Parathyroid adenoma (tissue), 2 donors: Measurements from ENCODE around the gene CYP2E1.

Experiments used
- H2AFZ ChIP-seq: fragments of 300-600 bp; sonication (generic); one replicate; pipeline ENCODE4 v1.7.0; 2017; ENCODE audit warnings: antibody characterized with exemption, mild to moderate bottlenecking
- H3K27ac ChIP-seq: fragments of 300-600 bp; sonication (generic); one replicate; pipeline ENCODE4 v1.7.0; 2017
- H3K27me3 ChIP-seq: fragments of 300-600 bp; sonication (generic); one replicate; pipeline ENCODE4 v1.7.0; 2017; ENCODE audit warnings: low read length; ENCODE audit not compliant: control insufficient read depth, insufficient read depth
- H3K36me3 ChIP-seq: fragments of 300-600 bp; sonication (generic); one replicate; pipeline ENCODE4 v1.7.0; 2017; ENCODE audit warnings: low read length; ENCODE audit not compliant: control insufficient read depth, insufficient read depth
- H3K4me1 ChIP-seq: fragments of 300-600 bp; sonication (generic); one replicate; pipeline ENCODE4 v1.7.0; 2017; ENCODE audit warnings: control low read depth
- H3K4me2 ChIP-seq: fragments of 300-600 bp; sonication (generic); one replicate; pipeline ENCODE4 v1.7.0; 2017; ENCODE audit warnings: low read length
- H3K4me3 ChIP-seq: fragments of 300-600 bp; sonication (generic); one replicate; pipeline ENCODE4 v1.7.0; 2017; ENCODE audit warnings: low read depth, low read length
- H3K79me2 ChIP-seq: fragments of 300-600 bp; sonication (generic); one replicate; pipeline ENCODE4 v1.7.0; 2017; ENCODE audit warnings: control low read depth
- H3K9ac ChIP-seq: fragments of 300-600 bp; sonication (generic); one replicate; pipeline ENCODE4 v1.7.0; 2017; ENCODE audit warnings: mild to moderate bottlenecking
- H3K9me3 ChIP-seq: fragments of 300-600 bp; sonication (generic); one replicate; pipeline ENCODE4 v1.7.0; 2017; ENCODE audit warnings: low read length; ENCODE audit not compliant: control insufficient read depth
- TF ChIP-seq, protein P1 (sequence below): fragments of 300-600 bp; sonication (generic); IDR thresholded peaks from one replicate; pipeline ENCODE4 v1.7.0; 2017; ENCODE audit warnings: antibody characterized with exemption, mild to moderate bottlenecking
- donor health status: primary hyperparathyroidism.

The CYP2E1 gene

DNA sequence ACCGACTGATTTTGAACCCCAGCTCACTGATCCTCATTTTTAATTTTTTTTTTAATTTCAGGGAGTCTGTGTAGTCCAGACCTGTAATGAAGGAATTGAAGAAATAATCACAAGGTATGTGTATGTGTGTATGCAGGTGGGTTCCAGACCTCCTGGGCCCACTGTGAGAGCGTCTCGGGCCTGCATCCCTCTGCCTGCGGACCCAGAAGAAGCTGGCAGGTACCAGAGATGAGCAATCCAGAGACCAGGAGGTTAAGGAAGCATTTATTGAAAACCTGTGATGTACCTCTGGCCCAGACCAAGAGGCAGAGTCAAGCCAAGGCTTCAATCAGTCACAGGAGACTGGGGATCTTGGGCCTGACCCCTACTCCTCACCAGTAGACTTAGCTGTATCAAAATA, 27.4 kb downstream of the CYP2E1 start:
- H3K9ac ChIP-seq, result no peak overlapping the region
- H3K36me3 ChIP-seq, result no peaks in the 10 kb centered on the region
- no peak overlapping the region for H2AFZ ChIP-seq
- H3K4me1 ChIP-seq, result no peaks in the 10 kb centered on the region
- TF ChIP-seq, protein P1, sequence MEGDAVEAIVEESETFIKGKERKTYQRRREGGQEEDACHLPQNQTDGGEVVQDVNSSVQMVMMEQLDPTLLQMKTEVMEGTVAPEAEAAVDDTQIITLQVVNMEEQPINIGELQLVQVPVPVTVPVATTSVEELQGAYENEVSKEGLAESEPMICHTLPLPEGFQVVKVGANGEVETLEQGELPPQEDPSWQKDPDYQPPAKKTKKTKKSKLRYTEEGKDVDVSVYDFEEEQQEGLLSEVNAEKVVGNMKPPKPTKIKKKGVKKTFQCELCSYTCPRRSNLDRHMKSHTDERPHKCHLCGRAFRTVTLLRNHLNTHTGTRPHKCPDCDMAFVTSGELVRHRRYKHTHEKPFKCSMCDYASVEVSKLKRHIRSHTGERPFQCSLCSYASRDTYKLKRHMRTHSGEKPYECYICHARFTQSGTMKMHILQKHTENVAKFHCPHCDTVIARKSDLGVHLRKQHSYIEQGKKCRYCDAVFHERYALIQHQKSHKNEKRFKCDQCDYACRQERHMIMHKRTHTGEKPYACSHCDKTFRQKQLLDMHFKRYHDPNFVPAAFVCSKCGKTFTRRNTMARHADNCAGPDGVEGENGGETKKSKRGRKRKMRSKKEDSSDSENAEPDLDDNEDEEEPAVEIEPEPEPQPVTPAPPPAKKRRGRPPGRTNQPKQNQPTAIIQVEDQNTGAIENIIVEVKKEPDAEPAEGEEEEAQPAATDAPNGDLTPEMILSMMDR, result no peak
- H3K4me2 ChIP-seq, result no peak overlapping the region
- no peaks in the 10 kb centered on the region for H3K9me3 ChIP-seq
- no peaks in the 10 kb centered on the region for H3K27me3 ChIP-seq
- no peaks in the 10 kb centered on the region for H3K79me2 ChIP-seq
- H3K4me3 ChIP-seq, result no peak overlapping the region
- H3K27ac ChIP-seq, result no peak overlapping the region

GRCh38 chr10:133555521-133555920, 28.4 kb downstream of the CYP2E1 start:
- H3K4me3 ChIP-seq, result no peak overlapping the region

GRCh38 chr10:133557381-133557780, 30.2 kb downstream of the CYP2E1 start:
- no peaks in the 10 kb centered on the region for H3K36me3 ChIP-seq
- no peaks in the 10 kb centered on the region for H3K27me3 ChIP-seq
- H2AFZ ChIP-seq, result no peak overlapping the region
- H3K27ac ChIP-seq, result no peak overlapping the region
- H3K9ac ChIP-seq, result no peak overlapping the region
- no peaks in the 10 kb centered on the region for H3K4me1 ChIP-seq
- H3K79me2 ChIP-seq, result no peaks in the 10 kb centered on the region
- H3K4me2 ChIP-seq, result no peak overlapping the region
- no peaks in the 10 kb centered on the region for H3K9me3 ChIP-seq
- TF ChIP-seq, protein P1, result no peak
- no peak overlapping the region for H3K4me3 ChIP-seq

More at GRCh38 chr10:133555521-133555920, 28.4 kb downstream of the CYP2E1 start:
- Histone ChIP-seq H3K9ac (no peak overlapping the region), H3K4me1 (no peaks in the 10 kb centered on the region), H3K79me2 (no peaks in the 10 kb centered on the region), H3K27me3 (no peaks in the 10 kb centered on the region), H3K36me3 (no peaks in the 10 kb centered on the region), H3K27ac (no peak overlapping the region), H3K9me3 (no peaks in the 10 kb centered on the region), H3K4me2 (no peak overlapping the region), H2AFZ (no peak overlapping the region)
- TF ChIP-seq, protein P1, result no peak

- Histone ChIP-seq H3K27ac (no peak overlapping the region), H3K36me3 (no peaks in the 10 kb centered on the region), H3K4me1 (no peaks in the 10 kb centered on the region), H2AFZ (no peak overlapping the region), H3K9me3 (no peaks in the 10 kb centered on the region), H3K27me3 (no peaks in the 10 kb centered on the region), H3K4me2 (no peak overlapping the region), H3K9ac (no peak overlapping the region), H3K4me3 (no peak overlapping the region), H3K79me2 (no peaks in the 10 kb centered on the region)
- TF ChIP-seq, protein P1, result no peak
These were observed 32.1 kb downstream of the CYP2E1 start for GRCh38 chr10:133559216-133559615.

DNA sequence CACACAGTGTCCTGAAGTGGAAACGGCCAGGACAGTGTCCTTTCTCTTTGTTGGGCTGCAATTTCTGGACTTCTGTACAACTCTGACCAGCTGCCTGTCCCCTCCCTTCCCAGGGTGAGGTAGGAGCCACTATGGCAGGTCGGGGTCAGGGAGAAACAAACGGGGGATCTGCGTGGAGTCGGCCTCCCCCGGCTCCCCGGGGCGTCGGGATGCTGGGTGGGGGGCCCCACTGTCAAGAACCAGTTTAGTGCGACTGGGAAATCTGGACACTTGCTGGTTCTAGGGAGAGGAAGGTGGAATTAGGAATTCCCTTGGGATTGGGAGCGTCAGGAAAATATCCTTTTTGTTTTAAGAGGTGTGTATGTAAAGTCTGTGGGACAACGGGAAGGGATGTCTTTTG, 37.7 kb downstream of the CYP2E1 start:
- Histone ChIP-seq H3K9me3 (no peaks in the 10 kb centered on the region), H3K9ac (no peak overlapping the region), H3K4me2 (no peak overlapping the region), H3K27ac (no peak overlapping the region), H3K36me3 (no peaks in the 10 kb centered on the region), H3K4me1 (no peaks in the 10 kb centered on the region), H2AFZ (no peak overlapping the region), H3K79me2 (no peaks in the 10 kb centered on the region), H3K27me3 (no peaks in the 10 kb centered on the region), H3K4me3 (no peak overlapping the region)
- TF ChIP-seq, protein P1, result no peak
